Measurements from ENCODE around the gene CHCHD6. TPM values are rescaled to one million over a fixed set of nuclear protein-coding genes. Genes with fewer than 3 reads are reported as not detected.

CHCHD6 gene
- total RNA-seq, 1 donor from 2014 or later: 31.0 TPM

DNA sequence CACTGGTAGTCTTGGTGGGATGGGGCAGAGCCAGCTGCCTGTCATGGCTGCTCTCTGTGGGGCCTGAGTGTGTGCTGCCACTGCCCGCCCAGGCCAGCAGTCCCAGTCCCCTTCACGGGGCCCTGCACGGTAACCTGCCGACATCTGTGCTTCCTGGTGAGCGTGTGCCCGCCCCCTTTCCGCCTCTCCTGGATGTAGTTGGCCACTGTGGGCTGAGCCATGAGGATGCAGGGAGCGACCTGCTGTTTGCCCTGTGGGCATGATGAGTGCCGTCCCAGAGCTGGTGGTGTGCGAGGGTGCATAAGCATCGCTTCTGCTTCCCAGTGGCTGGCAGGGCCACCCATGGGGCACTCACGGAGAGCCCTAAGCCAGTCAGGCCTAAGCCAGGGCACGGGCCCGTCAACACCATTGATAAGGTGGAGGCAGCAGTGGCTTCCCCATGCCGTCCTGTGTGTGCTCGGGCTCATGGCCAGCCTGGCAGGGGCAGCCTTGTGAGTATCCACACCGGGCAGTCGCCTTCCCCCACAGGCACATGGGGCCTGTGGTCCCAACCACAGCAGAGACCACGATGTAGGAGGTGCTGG lies 293.5 kb downstream of the CHCHD6 start:
- no peaks in the 10 kb centered on the region for H3K27me3 Mint-ChIP-seq (ENCODE audit: low read depth)
- TF ChIP-seq, protein P1, sequence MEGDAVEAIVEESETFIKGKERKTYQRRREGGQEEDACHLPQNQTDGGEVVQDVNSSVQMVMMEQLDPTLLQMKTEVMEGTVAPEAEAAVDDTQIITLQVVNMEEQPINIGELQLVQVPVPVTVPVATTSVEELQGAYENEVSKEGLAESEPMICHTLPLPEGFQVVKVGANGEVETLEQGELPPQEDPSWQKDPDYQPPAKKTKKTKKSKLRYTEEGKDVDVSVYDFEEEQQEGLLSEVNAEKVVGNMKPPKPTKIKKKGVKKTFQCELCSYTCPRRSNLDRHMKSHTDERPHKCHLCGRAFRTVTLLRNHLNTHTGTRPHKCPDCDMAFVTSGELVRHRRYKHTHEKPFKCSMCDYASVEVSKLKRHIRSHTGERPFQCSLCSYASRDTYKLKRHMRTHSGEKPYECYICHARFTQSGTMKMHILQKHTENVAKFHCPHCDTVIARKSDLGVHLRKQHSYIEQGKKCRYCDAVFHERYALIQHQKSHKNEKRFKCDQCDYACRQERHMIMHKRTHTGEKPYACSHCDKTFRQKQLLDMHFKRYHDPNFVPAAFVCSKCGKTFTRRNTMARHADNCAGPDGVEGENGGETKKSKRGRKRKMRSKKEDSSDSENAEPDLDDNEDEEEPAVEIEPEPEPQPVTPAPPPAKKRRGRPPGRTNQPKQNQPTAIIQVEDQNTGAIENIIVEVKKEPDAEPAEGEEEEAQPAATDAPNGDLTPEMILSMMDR (IDR thresholded peaks at IDR 0.05; ENCODE audit: unreplicated experiment): no peak
- no peak overlapping the region for H3K4me3 Mint-ChIP-seq
- peaks cover 6% of the 10 kb centered on the region for H3K4me1 Mint-ChIP-seq
- no peak for DNase-seq (ENCODE audit: low spot score in 2 of 2, unreplicated experiment in 2 of 2)
- H3K27ac Mint-ChIP-seq: no peak overlapping the region
- H3K9me3 Mint-ChIP-seq: no peaks in the 10 kb centered on the region
- H3K36me3 Mint-ChIP-seq: no peaks in the 10 kb centered on the region

DNA sequence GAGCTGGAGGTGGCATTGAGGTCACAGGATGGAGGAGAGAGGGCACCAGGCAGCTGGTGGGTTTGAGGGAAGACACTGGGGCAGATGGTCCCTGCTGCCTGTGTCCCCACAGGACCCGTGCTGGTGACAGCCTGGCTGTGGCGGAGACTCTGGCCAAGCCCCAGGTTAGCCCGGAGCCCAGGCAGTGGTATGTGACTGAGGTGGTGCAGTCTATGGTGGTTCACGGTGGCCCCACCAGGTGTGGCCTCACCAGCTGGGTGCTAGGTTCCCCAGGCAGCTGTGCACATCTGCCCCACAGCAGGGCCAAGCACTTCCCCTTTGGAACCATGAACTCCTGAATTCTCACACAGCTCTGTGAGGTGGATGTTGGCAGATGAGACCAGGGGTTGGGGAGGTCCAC lies 294.3 kb downstream of the CHCHD6 start:
- TF ChIP-seq, protein P1 (IDR thresholded peaks at IDR 0.05; ENCODE audit: unreplicated experiment): no peak
- no peak for DNase-seq (ENCODE audit: low spot score in 2 of 2, unreplicated experiment in 2 of 2)
- Mint-ChIP-seq H3K4me3 (no peak overlapping the region), H3K9me3 (no peaks in the 10 kb centered on the region), H3K27ac (no peak overlapping the region), H3K36me3 (no peaks in the 10 kb centered on the region), H3K4me1 (peaks cover 9% of the 10 kb centered on the region), H3K27me3 (ENCODE audit: low read depth) (no peaks in the 10 kb centered on the region)

- Mint-ChIP-seq H3K27me3 (ENCODE audit: low read depth) (no peaks in the 10 kb centered on the region), H3K4me3 (no peak overlapping the region), H3K4me1 (peaks cover 9% of the 10 kb centered on the region), H3K27ac (no peak overlapping the region), H3K9me3 (no peaks in the 10 kb centered on the region), H3K36me3 (no peaks in the 10 kb centered on the region)
- TF ChIP-seq, protein P1 (IDR thresholded peaks at IDR 0.05; ENCODE audit: unreplicated experiment): no peak
- DNase-seq (ENCODE audit: low spot score in 2 of 2, unreplicated experiment in 2 of 2): no peak
These were observed 294.7 kb downstream of the CHCHD6 start for GRCh38 chr3:126998728-126999127.

GRCh38 chr3:126999383-126999782 lies 295.3 kb downstream of the CHCHD6 start:
- Mint-ChIP-seq H3K4me1 (peaks cover 9% of the 10 kb centered on the region), H3K27ac (no peak overlapping the region), H3K27me3 (ENCODE audit: low read depth) (no peaks in the 10 kb centered on the region)

DNA sequence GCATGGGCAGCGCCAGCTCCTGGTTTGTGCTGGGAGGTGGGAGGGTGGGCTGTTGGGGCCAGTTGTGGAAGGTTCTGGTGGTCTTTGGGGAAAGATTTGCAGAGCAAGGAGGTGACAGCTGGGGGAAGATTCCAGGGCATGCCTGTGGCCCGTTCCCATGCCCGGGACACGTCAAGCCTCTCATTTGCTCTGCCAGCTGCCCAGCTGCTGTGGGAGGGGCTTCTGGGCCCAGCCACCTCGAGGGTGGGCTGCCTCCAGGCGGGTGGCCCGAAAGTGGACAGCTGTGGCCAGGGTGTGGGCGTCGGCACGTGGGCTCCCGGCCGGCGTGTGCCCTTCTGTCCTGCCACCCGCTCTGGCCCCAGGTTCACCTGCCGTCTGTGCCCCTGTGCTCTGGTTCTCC lies 296.1 kb downstream of the CHCHD6 start:
- no peak overlapping the region for H3K4me3 Mint-ChIP-seq
- H3K36me3 Mint-ChIP-seq: peaks cover 3% of the 10 kb centered on the region
- H3K27me3 Mint-ChIP-seq (ENCODE audit: low read depth): no peaks in the 10 kb centered on the region
- H3K27ac Mint-ChIP-seq: no peak overlapping the region
- H3K9me3 Mint-ChIP-seq: no peaks in the 10 kb centered on the region
- TF ChIP-seq, protein P1 (IDR thresholded peaks at IDR 0.05; ENCODE audit: unreplicated experiment): no peak
- no peak for DNase-seq (ENCODE audit: low spot score in 2 of 2, unreplicated experiment in 2 of 2)
- H3K4me1 Mint-ChIP-seq: peaks cover 9% of the 10 kb centered on the region

More at GRCh38 chr3:126999383-126999782, 295.3 kb downstream of the CHCHD6 start:
- no peak for DNase-seq (ENCODE audit: low spot score in 2 of 2, unreplicated experiment in 2 of 2)
- TF ChIP-seq, protein P1 (IDR thresholded peaks at IDR 0.05; ENCODE audit: unreplicated experiment): no peak
- no peak overlapping the region for H3K4me3 Mint-ChIP-seq
- peaks cover 2% of the 10 kb centered on the region for H3K36me3 Mint-ChIP-seq
- no peaks in the 10 kb centered on the region for H3K9me3 Mint-ChIP-seq

GRCh38 chr3:127000761-127001160 lies 296.7 kb downstream of the CHCHD6 start:
- Mint-ChIP-seq H3K36me3 (peaks cover 3% of the 10 kb centered on the region), H3K27ac (no peak overlapping the region), H3K4me1 (peaks cover 9% of the 10 kb centered on the region), H3K4me3 (no peak overlapping the region), H3K27me3 (ENCODE audit: low read depth) (no peaks in the 10 kb centered on the region), H3K9me3 (no peaks in the 10 kb centered on the region)
- TF ChIP-seq, protein P1 (IDR thresholded peaks at IDR 0.05; ENCODE audit: unreplicated experiment): no peak
- no peak for DNase-seq (ENCODE audit: low spot score in 2 of 2, unreplicated experiment in 2 of 2)
